Neuron (in vitro differentiated cells): ENCODE results near the gene WDR45B.

ENCODE experiments used
- H2AFZ ChIP-seq: one replicate; pipeline ENCODE4 v1.6.1; 2013; ENCODE audit warnings: low read depth, mild to moderate bottlenecking, inconsistent platforms, low read length, moderate library complexity
- H3K27me3 ChIP-seq: one replicate; pipeline ENCODE4 v1.6.1; 2013; ENCODE audit warnings: low read length; ENCODE audit not compliant: insufficient read depth
- H3K36me3 ChIP-seq: one replicate; pipeline ENCODE4 v1.6.1; 2013; ENCODE audit warnings: low read length; ENCODE audit not compliant: insufficient read depth
- H3K4me1 ChIP-seq: one replicate; pipeline ENCODE4 v1.6.1; 2013; ENCODE audit warnings: low read length; ENCODE audit not compliant: insufficient read depth
- H3K4me3 ChIP-seq: 2 replicates; pipeline ENCODE4 v1.5.1; 2013; ENCODE audit warnings: mild to moderate bottlenecking, low read length, moderate library complexity
- H3K9me3 ChIP-seq: one replicate; pipeline ENCODE4 v1.6.1; 2013; ENCODE audit warnings: low read length

Gene WDR45B

GRCh38 chr17:82648165-82648668 lies at the start of gene WDR45B:
WDR45B (minus strand) TSS chr17:82648444; CDS start chr17:82648340, 104 bp downstream.
- Histone ChIP-seq H3K4me3 (peak within 1 kb of the TSS; percentile 88), H3K36me3 (peaks cover 15% of the 10 kb centered on the region), H2AFZ (peak within 1 kb of the TSS; percentile 62), H3K9me3 (no peaks in the 10 kb centered on the region), H3K27me3 (no peaks in the 10 kb centered on the region), H3K4me1 (peaks cover 18% of the 10 kb centered on the region)

- peaks cover 9% of the 10 kb centered on the region for H3K4me1 ChIP-seq
- H3K9me3 ChIP-seq = peaks cover 6% of the 10 kb centered on the region
- H2AFZ ChIP-seq = peak overlapping the region; percentile 44
- H3K4me3 ChIP-seq = peak overlapping the region; percentile 75
- H3K27me3 ChIP-seq = no peaks in the 10 kb centered on the region
- H3K36me3 ChIP-seq = no peaks in the 10 kb centered on the region
Measured at GRCh38 chr17:82697808-82698064, 49.5 kb upstream of the WDR45B start.

- Histone ChIP-seq H3K9me3 (peaks cover 6% of the 10 kb centered on the region), H3K27me3 (no peaks in the 10 kb centered on the region)
Measured at GRCh38 chr17:82696916-82697807, 48.9 kb upstream of the WDR45B start.

GRCh38 chr17:82696259-82696658 lies 48.0 kb upstream of the WDR45B start:
- no peak overlapping the region for H2AFZ ChIP-seq
- H3K27me3 ChIP-seq = no peaks in the 10 kb centered on the region
- H3K4me3 ChIP-seq = no peak overlapping the region
- H3K9me3 ChIP-seq = peaks cover 6% of the 10 kb centered on the region
- peaks cover 9% of the 10 kb centered on the region for H3K4me1 ChIP-seq
- H3K36me3 ChIP-seq = no peaks in the 10 kb centered on the region

More at GRCh38 chr17:82696916-82697807, 48.9 kb upstream of the WDR45B start:
- peaks cover 9% of the 10 kb centered on the region for H3K4me1 ChIP-seq
- H3K4me3 ChIP-seq = peak overlapping the region; percentile 75
- H3K36me3 ChIP-seq = no peaks in the 10 kb centered on the region
- H2AFZ ChIP-seq = peak overlapping the region; percentile 44

GRCh38 chr17:82694647-82695046 lies 46.4 kb upstream of the WDR45B start:
- Histone ChIP-seq H3K4me3 (no peak overlapping the region), H3K9me3 (peaks cover 6% of the 10 kb centered on the region), H2AFZ (no peak overlapping the region), H3K27me3 (no peaks in the 10 kb centered on the region), H3K4me1 (peaks cover 12% of the 10 kb centered on the region), H3K36me3 (no peaks in the 10 kb centered on the region)

GRCh38 chr17:82693168-82693867 lies 45.1 kb upstream of the WDR45B start:
- Histone ChIP-seq H3K36me3 (no peaks in the 10 kb centered on the region), H3K9me3 (peaks cover 6% of the 10 kb centered on the region), H3K27me3 (no peaks in the 10 kb centered on the region), H2AFZ (no peak overlapping the region), H3K4me1 (peaks cover 9% of the 10 kb centered on the region), H3K4me3 (no peak overlapping the region)

- H3K9me3 ChIP-seq = peaks cover 6% of the 10 kb centered on the region
- peaks cover 5% of the 10 kb centered on the region for H3K4me1 ChIP-seq
- no peak overlapping the region for H3K4me3 ChIP-seq
- H3K27me3 ChIP-seq = no peaks in the 10 kb centered on the region
- no peak overlapping the region for H2AFZ ChIP-seq
- H3K36me3 ChIP-seq = no peaks in the 10 kb centered on the region
Measured at GRCh38 chr17:82692268-82692667, 44.0 kb upstream of the WDR45B start.

- Histone ChIP-seq H2AFZ (no peak overlapping the region), H3K4me3 (no peak overlapping the region), H3K27me3 (no peaks in the 10 kb centered on the region), H3K9me3 (peaks cover 6% of the 10 kb centered on the region), H3K36me3 (no peaks in the 10 kb centered on the region), H3K4me1 (peaks cover 3% of the 10 kb centered on the region)
Measured at GRCh38 chr17:82691714-82692113, 43.5 kb upstream of the WDR45B start.

- Histone ChIP-seq H2AFZ (no peak overlapping the region), H3K4me1 (peaks cover 3% of the 10 kb centered on the region), H3K4me3 (no peak overlapping the region), H3K27me3 (no peaks in the 10 kb centered on the region), H3K36me3 (no peaks in the 10 kb centered on the region), H3K9me3 (peaks cover 4% of the 10 kb centered on the region)
Measured at GRCh38 chr17:82690786-82691489, 42.7 kb upstream of the WDR45B start.

- H3K4me1 ChIP-seq = peaks cover 3% of the 10 kb centered on the region
- H3K36me3 ChIP-seq = peaks cover 3% of the 10 kb centered on the region
- H2AFZ ChIP-seq = no peak overlapping the region
- H3K4me3 ChIP-seq = no peak overlapping the region
- H3K9me3 ChIP-seq = no peaks in the 10 kb centered on the region
- no peaks in the 10 kb centered on the region for H3K27me3 ChIP-seq
Measured at GRCh38 chr17:82689077-82689476, 40.8 kb upstream of the WDR45B start.

GRCh38 chr17:82687871-82688270 lies 39.6 kb upstream of the WDR45B start:
- Histone ChIP-seq H2AFZ (no peak overlapping the region), H3K9me3 (no peaks in the 10 kb centered on the region), H3K4me3 (no peak overlapping the region), H3K4me1 (peaks cover 3% of the 10 kb centered on the region), H3K36me3 (peaks cover 3% of the 10 kb centered on the region), H3K27me3 (no peaks in the 10 kb centered on the region)

- H2AFZ ChIP-seq = no peak overlapping the region
- H3K27me3 ChIP-seq = no peaks in the 10 kb centered on the region
- H3K36me3 ChIP-seq = peaks cover 3% of the 10 kb centered on the region
- H3K9me3 ChIP-seq = no peaks in the 10 kb centered on the region
- no peak overlapping the region for H3K4me3 ChIP-seq
- H3K4me1 ChIP-seq = peaks cover 3% of the 10 kb centered on the region
Measured at GRCh38 chr17:82687375-82687861, 39.2 kb upstream of the WDR45B start.
